HG03571 (cell line): Measurements from ENCODE around the gene AADACL4.
A peak's percentile ranks its signal among the peaks of the same experiment; 100 is the strongest.
"Not testable (repeated sequence)": the region's sequence is repeated elsewhere in the genome, so short reads cannot be mapped to it uniquely, and the experiment has no call there.

Experiments
- ATAC-seq: cut with Tn5 transposase; IDR thresholded peaks from one replicate; pipeline ENCODE4 v1.9.1; 2021; ENCODE audit not compliant: unreplicated experiment

The AADACL4 gene

GRCh38 chr1:12657885-12658512 lies 14.1 kb downstream of the AADACL4 start:
- not testable (repeated sequence) for ATAC-seq

GRCh38 chr1:12658531-12659453 lies 14.9 kb downstream of the AADACL4 start:
- ATAC-seq: peak; percentile 69

- no peak for ATAC-seq
Observed at GRCh38 chr1:12661606-12662219, 17.8 kb downstream of the AADACL4 start.

- no peak for ATAC-seq
Observed at GRCh38 chr1:12662556-12662955, 18.7 kb downstream of the AADACL4 start.

- no peak for ATAC-seq
Observed at GRCh38 chr1:12665511-12665910, 21.6 kb downstream of the AADACL4 start.

- ATAC-seq: no peak
Observed at GRCh38 chr1:12666141-12666735, 22.4 kb downstream of the AADACL4 start.

GRCh38 chr1:12669529-12670068 lies 25.7 kb downstream of the AADACL4 start:
- no peak for ATAC-seq

- no peak for ATAC-seq
Observed at GRCh38 chr1:12674358-12674757, 30.5 kb downstream of the AADACL4 start.

- ATAC-seq: not testable (repeated sequence)
Observed at GRCh38 chr1:12676122-12676521, 32.2 kb downstream of the AADACL4 start.

GRCh38 chr1:12677565-12677964 lies 33.7 kb downstream of the AADACL4 start:
- no peak for ATAC-seq

GRCh38 chr1:12678350-12678749 lies 34.5 kb downstream of the AADACL4 start:
- ATAC-seq: no peak

GRCh38 chr1:12678820-12679219 lies 34.9 kb downstream of the AADACL4 start:
- ATAC-seq: no peak

- no peak for ATAC-seq
Observed at GRCh38 chr1:12690156-12690555, 46.3 kb downstream of the AADACL4 start.

- no peak for ATAC-seq
Observed at GRCh38 chr1:12692967-12693782, 49.3 kb downstream of the AADACL4 start.

- no peak for ATAC-seq
Observed at GRCh38 chr1:12696658-12697057, 52.8 kb downstream of the AADACL4 start.

GRCh38 chr1:12697397-12697796 lies 53.5 kb downstream of the AADACL4 start:
- ATAC-seq: no peak

GRCh38 chr1:12703821-12704451 lies 60.1 kb downstream of the AADACL4 start:
- no peak for ATAC-seq

GRCh38 chr1:12706061-12706460 lies 62.2 kb downstream of the AADACL4 start:
- no peak for ATAC-seq

- no peak for ATAC-seq
Observed at GRCh38 chr1:12708396-12709090, 64.7 kb downstream of the AADACL4 start.
